Measurements from ENCODE around the gene FBXW12.

Gene FBXW12

DNA sequence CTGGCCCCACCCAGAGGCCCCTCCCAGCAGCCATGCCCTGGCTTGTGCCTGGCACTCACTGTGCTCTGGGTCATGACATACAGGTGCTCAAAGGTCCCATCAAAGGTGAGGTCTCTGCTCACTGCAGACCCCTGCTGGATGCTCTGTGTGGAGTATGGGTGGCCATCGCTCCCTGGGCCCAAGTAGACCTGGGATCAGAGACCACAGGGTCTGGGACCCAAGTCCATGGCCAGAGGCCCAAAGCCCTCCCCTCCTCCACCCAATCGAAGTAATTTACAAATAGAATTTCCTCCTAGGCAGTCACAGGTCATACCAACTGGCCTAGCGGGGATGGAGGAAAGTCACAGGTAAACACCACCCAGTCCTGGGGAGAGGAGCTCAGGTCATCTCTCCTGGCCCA lies 50.3 kb downstream of the FBXW12 start:
- no peak for DNase-seq (ENCODE audit: low read depth in 3 of 3)

DNA sequence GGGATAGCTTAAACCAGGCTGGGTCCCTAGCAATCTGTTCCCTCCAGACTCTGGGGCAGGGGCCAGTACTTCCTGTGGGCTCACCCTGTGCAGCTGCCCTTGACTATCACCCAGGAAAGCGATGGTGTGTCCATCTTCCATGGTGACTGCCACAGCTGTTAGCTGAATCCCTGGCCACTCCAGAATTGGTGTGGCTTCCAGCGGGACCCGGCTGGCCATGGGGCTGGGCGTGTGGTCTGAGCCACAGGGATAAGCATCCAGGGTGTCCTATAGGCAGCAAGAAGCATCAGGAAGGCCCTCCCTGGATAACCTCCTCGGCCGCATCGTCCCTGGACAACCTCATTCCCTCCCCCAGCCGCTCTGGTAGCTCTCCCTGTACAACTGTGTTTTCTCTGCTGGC lies 50.7 kb downstream of the FBXW12 start:
- DNase-seq (ENCODE audit: low read depth in 3 of 3) = no peak

DNA sequence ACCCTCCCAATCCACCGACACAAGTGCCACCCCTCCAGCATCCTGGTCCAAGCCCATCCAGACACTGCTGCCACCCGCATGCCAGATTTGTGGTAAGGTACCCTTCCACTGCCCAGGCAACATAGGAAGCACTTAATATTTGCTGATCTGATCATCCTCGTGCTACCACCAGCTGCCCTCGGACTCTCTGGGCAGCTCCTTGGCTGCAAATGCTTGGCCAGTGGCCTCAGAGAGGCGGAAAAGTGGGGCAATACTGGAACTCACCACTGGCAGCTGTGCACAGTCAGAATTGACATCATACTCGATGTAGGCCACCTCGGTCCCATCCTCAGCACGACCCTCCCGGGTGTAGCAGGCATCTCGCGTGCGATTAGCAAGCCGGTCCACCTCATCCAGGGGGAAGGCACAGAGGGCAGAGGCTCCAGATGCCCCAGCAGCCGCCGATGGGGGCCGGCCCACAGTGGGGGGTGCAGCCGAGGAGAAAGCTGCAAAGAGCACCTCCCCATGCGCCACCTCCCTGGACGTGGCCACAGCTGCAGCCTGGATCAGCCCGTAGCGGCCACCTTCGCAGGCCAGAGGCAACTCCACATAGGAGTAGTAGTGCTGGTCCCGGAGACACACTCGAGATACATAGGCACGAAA lies 51.3 kb downstream of the FBXW12 start:
- DNase-seq (ENCODE audit: low read depth in 3 of 3) = no peak

DNA sequence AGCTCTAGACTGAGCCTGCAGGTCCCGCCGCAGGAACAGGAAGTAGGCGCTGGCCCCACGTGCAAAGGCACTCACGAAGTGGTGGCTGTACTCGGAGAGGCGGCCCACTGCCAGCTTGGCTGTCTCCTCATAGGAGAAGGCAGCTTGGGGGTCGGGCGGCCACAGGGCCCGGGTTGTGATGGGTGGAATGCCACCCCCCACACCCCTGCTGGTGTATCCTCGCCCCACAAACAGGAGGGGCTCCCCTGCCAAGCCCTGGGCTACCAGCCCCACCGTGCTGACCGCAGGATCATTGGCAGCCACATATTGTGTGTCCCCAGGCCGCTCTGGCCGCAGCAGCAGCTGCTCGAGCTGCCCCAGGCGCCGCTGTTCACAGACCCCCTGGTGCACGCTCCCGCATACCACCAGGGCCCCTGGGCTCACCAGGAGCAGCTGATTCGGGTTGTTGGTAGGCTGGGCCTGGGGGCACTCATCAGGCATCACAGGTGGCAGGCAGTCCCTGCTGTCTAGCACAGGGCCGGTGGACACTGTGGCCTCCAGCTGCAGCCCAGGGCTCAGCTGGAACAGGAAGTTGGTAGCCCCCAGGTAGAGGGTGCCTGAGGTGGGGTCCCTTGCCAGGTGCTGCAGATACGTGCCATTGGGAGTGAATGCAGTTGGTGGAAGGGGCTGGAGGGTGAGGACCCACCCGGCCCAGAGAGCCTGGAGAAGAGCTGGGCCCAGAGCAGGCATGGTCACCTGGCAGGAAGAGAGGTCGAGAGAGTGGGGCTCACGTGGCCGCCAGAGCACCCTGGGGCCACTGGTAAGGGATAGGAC lies 52.1 kb downstream of the FBXW12 start:
- no peak for DNase-seq (ENCODE audit: low read depth in 3 of 3)

DNA sequence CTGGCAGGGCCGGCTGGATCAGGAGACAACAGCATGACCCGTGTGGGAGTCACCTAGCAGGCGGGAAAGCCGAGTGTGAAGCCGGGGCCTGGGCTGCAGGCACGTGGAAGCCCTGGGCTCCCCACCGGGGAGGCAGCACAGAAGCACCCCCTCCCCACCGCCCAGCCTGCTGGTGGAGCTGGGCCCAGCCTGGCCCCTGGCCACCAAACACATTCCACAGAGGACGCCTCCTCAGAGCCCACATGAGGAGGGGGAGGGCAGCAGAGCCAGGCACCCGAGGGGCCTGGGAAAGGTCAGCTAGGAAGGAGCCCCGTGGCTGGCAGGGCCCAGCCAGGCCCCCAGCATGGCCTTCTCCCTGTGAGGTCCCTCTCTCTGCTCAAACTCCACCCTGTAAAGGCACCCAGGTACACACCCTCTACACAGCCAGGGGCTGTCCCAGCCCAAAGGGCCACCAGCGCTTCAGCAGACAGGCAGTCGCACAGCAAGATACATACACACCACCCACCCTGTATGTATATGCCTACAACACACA lies 53.3 kb downstream of the FBXW12 start:
- no peak for DNase-seq (ENCODE audit: low read depth in 3 of 3)

DNA sequence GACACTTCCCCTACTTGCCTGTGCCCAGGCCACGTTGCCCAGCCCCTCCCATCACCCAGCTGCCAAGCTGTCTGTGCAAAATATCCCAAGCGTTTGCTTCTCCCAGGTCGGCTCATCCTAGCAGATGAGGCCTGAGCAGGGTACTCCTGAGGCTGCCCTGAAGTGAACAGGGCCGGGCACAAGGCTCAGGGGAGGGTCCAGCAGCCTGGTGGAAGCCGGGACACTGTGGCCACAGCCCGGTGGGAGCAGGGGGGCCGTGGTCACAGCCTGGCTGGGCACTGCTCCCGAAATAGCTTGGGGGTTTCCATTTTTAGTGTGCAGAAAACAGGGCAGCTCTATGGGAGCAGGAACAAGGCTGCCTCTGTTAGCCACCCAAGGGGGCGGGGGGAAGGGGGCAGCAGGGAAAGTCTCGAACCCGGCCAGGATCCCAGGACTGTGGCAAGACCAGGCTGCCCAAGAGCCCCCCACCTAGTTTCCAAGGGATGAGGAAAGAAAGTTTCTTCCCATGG lies 54.4 kb downstream of the FBXW12 start:
- DNase-seq (ENCODE audit: low read depth in 3 of 3) = no peak

DNA sequence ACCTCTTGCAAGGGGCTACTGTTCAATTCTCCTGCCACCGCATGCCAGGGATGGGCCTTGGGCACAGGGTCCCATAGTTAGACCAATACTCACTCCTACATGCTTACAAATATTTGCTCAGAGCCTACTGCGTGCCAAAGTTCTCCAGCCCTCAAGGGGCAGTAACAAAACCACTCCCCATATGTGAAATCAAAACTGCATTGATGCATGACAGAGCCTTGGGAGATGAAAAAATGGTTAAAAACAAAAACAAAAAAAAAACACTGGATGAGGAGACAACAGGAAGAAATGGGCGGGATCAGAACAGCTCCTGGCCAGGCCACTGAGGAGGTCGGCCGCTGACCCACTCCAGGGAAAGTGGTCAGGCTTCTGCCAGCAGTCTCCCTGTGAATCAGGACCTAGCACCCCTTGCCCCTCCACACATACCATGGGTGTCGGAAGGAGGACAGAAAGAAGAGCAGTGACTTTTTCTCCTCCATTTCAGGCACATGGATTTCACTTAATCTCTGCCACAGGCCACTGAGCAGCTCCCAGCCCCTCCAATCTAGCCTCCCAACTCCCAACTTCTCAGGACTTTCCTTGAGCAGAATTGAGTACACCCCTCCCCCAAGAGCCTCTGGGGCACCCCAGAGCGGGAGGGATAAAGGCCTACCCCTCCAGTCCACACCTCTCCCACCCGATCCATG lies 55.1 kb downstream of the FBXW12 start:
- DNase-seq (ENCODE audit: low read depth in 3 of 3) = no peak

DNA sequence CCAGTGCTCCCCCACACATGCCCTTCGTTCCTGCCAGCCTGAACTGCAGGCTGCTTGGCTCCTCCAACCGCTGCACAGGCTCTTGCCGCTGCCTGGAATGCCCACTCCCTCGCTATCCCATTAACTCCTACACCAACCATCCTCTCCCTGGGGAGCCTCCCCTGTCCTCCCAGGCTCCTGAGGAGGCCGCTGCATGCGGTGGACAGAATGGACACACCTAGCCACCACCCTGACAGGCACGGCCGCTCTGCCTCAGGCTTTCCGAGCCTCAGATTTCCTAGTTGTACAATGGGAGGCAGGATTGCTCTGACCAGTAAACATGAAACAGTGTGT lies 55.6 kb downstream of the FBXW12 start:
- DNase-seq (ENCODE audit: low read depth in 3 of 3) = no peak

DNA sequence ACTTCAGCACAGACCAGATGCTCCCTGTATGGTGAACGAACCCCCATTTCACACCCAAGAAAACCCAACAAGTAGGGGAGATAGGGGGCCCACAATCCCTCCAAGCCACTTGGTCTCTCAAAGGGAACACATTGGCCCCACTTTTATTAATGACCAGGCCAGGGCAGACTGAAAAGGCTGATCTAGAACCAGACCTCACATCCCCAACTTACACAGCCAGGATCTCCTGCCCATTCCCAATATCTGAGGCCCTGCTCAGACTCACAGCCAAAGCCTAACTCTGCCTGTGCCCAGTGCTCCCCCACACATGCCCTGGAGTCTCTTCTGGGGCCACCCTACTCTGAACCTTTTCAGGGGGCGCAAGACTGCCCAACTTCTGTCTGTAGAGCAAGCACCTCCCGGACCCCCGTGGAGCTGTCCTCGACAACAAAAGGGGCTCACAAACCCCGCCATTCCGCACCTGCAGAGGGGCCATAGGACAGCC lies 56.1 kb downstream of the FBXW12 start:
- DNase-seq (ENCODE audit: low read depth in 3 of 3) = no peak

DNA sequence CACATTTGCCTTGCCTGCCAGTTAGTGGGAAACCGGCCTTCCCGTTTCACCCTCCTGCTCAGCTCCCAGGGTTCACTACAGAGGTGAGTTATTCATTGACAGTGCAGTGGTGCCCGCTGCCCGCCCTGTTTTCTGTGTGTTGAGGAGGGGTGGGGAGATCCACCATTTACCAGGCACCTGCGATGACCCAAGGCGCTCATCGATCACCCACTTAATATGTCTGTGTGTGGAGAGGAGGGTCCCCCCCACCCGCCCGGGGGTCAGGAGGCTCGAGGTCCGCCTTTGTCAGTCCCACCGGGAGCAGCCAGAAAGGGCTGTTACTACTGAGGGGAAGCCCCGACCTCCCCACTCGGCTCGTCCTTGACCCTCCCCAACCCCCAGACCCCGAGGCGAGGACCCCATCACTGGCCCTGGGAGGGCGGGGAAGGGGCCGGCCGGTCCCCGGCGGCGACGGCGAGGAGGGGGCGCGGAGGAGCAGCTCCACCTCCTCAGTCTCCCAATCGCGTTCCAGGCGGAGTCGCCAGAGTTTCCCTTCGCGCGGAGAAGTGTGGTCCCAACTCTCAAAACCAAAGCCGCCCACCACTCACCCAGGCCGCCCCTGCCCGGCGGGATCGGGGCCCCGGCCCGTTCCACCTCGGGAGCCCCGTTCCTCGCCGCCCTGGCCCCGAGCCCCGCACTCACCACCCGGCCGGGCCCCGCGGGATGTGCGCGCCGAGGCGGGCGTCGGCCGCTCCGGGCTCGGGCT lies 56.7 kb downstream of the FBXW12 start:
- DNase-seq (ENCODE audit: low read depth in 3 of 3) = peak in 1 of 3 experiments; percentile 16

DNA sequence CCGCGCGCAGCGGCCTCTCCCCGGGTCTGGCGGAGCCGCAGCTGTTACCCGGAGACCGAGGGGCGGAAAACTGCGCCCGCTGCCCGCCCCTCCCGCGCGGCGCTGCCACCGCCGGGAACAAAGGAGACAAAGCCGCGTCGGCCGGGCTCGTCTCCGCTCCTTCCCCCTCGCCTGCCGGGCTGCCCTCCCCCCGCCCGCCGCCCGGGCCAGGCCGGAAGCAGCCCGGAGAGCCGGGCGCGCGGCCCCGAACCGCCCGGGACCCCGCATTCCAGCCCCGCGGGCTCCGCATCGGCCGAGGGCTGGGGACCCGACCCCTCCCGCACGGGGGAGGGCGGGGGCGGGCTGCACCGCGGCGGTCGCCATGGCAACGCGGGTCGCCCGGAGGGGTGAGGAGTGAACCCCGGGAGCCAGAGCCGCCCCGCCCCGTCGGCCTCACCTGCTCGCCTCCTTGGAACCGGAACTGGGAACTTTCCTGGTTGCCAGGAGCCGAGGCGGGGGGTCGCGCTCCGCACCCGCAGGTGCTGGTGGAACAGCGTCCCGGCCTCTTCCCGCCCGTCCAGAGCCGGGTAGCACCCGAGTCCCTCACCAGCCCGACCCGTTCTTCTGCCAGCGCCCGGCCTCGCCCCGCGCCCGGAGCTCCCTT lies 57.4 kb downstream of the FBXW12 start:
- DNase-seq (ENCODE audit: low read depth in 3 of 3) = peak in 2 of 3 experiments; percentile 38 to 59

DNA sequence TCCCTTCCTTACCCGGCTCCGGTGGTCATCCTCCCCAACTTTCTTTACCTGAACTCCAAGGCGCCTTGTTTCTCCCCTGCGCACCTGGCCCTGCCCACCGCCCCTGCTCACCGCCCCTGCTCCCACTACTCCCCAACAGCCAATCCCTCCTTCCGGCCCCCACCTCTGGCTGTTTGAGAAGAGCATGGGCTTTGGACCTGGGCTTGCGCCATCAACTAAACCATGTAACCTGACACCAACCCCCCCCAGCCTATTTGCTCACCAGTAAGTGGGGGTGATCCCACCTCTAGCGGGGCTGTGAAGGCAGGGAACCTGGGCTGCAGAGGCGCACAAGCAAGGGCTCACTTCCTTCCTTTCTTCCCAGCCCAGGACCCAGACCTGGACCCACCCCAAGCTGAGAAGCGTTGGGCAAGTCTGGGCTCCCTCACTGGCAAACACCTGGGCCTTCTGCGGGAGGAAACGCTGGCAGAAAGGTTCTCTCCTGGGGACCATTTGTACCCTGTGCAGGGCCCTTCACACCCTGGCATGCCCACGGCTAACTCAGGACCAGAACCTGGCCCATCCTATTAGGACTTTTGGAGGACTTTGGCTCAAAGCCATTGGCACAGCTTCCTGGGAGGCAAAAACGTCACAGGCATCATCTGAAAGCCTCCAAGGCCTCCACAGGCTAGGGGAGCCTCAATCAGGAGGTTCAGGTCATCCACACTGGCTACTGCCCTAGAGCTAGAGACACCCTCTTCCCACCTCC lies 58.1 kb downstream of the FBXW12 start, which contains the start of gene PLXNB1:
PLXNB1 (minus strand) TSS at position 127 of the 748 bp plus-strand sequence. CDS start 5,475 bp downstream, outside the sequence.
- DNase-seq (ENCODE audit: low read depth in 3 of 3) = no peak

DNA sequence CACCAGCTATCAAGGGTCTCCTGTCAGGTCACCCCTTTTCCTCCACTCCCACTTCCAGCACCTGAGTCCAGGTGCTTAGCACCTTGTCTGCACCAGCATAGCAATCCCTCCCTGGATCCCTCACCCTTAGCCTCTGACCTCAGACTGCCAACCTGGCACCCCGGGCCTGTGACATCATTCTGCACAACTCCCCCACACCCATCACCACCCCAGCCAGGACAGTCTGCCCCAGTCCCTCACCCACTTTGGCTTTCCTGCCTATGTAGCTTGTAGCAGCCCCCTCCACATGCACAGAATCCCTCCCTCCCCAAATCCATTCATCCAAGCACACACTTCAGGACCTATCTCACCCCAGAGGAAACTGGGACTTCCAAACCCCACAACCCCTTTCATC lies 58.7 kb downstream of the FBXW12 start:
- DNase-seq (ENCODE audit: low read depth in 3 of 3) = no peak

DNA sequence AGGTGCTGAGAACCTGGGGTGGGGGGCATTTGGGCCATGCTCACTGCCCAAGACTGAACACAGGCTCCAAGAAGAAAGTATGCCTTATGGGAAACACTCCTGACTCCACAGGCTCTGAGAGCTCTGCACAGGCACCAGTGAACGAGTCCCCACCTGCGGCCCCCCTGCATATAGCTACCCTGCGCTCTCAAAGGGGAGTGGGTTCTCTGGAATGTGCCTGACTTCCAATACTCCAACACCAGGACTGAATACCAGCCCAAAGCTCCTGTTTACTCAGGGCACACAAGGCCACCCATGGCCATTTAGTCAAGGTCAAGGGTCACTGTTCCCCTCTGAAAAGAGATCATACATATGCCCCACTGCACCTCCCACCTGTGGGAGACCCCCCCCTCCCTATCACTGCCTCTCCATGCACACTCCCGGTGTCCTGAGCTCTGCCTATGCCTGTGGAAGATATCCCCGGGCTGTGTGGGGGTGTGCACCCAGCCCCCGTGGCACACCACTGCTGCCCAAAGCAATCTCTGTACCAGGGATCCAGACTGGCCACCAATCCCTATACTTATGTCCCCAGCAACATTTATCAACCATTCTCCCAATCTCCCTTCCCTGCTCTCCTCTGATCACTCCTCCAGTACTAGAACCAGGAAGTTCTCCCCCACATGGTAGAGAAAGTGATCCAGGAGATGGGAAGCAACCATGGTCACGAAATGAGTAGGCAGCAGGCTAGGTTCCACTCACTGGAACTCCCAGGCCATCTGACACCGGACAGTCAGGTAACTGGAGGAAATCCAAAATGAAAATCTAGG lies 59.4 kb downstream of the FBXW12 start:
- no peak for DNase-seq (ENCODE audit: low read depth in 3 of 3)

DNA sequence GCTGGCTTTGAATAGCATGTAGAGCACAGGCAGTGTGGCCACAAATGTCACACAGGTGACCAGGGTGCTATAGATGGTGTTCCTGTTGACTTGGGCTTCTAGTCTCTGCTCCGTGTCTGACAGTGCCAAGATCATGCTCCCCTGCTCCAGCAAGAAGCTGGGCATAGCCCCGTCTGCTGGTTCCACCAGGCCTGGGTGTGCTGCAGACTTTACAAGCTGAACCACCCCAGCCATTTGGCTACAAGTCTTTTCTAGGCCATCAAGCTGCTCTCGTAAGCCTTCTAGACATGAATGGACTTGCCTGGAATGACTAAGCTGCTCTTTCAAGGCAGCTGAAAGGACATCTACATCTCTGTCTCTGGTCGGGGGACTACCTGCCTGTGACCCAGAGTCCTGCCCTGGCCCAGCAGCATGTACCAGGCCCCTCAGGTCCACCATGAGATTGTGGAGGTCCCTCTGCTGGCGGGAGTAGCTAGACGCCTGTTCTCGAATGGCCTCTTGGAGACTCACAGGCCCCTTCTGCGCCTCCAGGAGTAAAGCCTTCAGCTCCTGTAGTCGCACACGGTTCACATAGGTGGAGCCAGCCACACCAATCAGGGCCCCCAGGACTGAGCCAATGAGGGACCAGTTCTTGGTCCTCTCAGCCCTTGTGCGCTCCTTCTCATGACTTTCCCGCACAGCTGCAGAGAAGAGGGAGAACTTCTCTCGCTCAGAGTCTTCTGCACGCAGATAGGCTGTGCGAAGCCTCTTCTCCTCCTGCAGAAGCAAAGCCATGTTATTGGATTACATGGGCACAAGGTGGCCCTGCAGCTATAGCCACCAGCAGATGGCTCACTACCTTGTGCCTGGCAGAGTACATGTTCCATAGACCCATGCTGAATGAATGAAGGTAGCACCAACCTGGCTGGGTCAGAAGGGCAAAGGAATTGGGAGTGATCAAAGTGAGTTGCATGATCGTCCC lies 60.7 kb downstream of the FBXW12 start:
- no peak for DNase-seq (ENCODE audit: low read depth in 3 of 3)

DNA sequence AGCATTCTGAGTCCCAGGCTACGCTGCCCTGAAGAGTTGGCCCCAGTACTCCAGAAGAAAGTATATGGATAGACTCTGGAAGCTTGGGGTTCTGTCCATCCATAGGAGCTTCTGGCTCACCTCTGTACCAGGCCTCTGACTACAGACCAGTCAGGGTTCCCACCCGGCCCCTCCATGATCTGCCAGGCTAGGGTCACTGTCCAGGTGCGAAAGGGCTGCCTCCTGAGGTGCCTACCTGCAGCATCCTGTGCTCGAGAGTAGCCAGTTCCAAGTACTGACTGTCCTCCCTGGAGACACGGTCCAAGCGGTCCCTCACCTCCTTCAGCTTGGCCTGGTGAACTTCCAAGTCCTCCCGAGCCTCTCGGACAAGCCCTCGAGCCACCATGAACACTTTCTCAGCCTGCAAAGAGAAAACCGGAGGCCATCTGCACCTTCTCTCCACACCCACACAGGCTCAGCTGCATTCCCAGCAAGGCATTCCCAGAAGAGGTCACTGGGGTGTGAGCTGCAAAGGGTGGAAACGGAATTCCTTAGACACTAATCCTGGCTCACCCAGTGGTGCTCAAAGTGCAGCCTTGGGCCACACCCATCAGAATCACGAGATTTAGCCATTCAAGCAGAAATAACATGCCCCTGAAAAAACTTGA lies 61.6 kb downstream of the FBXW12 start:
- DNase-seq (ENCODE audit: low read depth in 3 of 3) = no peak

DNA sequence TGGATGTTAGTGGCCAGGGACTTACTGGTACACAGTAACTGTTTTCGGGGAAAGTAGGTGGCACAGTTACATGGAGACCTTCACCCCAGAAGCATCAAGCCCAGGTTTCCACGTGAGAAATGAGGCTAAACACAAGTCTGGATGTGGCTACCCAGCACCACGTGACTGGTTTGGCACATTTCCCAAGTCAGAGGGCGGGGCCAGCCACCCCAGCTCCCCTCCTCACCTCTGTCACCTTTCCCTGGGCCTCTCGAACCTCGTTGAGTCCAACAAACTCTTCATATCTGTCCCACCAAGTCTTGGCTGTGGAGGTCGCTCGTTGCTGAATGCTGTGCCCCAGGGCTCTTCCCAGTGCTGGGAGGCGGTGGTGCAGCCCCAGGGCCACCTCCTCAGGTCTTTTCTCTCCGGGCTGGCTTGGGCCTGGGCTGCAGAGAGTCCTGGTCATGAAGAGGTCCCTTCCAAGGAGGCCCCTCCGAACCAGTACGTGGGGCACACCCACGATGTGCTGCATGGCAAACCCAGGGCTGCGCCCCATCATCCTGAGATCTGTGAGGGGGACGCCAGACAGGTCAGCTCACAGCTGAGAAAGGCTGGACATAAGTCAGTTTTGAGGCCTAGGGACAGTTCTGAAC lies 62.7 kb downstream of the FBXW12 start:
- DNase-seq (ENCODE audit: low read depth in 3 of 3) = no peak
